Muscle of arm (tissue), 12 donors: Measurements from ENCODE around the gene PHF21A. TPM values are rescaled to one million over a fixed set of nuclear protein-coding genes. Genes with fewer than 3 reads are reported as not detected.
"Not testable (repeated sequence)": the region's sequence is repeated elsewhere in the genome, so short reads cannot be mapped to it uniquely, and the experiment has no call there.

Experiments used
- DNase-seq: peaks from one replicate; pipeline ENCODE4 v3.0.0-alpha.2; 2013
- polyA plus RNA-seq, 12 donors: library from polyadenylated mRNA; unstranded; fragments of 120-200 nt; gene quantifications; one replicate each; pipeline ENCODE4 v1.2.1, GENCODE V29; 2013; ENCODE audit not compliant: insufficient read length in 12 of 12

PHF21A gene
- polyA plus RNA-seq, 12 donors = 23.2 to 88.2 (median 36.6) TPM; not detected in 1

DNA sequence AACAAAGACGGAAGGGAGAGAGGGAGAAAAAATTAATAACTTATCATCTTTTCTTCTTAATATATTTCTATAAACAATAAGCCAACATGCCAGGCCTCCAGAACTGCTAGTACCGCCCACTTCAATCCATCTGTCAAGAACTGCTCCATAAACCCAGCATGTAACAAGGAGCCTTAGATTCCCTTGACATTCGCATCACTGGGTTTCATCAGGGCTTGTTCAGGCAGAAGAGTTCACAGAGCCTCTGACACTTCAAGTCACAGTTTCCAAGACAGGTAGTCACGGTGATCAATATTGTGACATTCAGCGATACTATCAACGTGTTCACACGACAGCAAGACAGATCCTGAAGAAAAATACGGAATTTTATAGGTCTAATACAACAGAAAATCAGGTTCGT lies 137.1 kb downstream of the PHF21A start:
- no peak for DNase-seq

DNA sequence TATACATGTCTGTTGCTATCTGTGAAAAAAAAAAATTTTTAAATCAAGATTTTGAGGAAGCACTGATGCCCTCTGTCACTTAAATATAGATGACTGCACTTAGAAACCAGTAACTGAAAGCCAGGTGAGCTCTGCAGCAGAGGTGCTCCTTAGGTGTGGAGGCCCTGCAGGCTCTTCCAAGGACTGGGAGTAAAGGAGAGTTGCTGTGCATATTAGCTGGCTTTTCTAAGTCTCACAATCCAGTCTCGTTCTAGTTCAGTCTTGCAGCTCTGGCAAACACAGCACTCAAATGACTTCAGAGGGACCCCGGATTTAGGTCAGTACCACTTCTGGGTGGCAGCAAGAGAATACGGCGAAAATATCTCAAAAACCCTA lies 137.8 kb downstream of the PHF21A start:
- DNase-seq = no peak

DNA sequence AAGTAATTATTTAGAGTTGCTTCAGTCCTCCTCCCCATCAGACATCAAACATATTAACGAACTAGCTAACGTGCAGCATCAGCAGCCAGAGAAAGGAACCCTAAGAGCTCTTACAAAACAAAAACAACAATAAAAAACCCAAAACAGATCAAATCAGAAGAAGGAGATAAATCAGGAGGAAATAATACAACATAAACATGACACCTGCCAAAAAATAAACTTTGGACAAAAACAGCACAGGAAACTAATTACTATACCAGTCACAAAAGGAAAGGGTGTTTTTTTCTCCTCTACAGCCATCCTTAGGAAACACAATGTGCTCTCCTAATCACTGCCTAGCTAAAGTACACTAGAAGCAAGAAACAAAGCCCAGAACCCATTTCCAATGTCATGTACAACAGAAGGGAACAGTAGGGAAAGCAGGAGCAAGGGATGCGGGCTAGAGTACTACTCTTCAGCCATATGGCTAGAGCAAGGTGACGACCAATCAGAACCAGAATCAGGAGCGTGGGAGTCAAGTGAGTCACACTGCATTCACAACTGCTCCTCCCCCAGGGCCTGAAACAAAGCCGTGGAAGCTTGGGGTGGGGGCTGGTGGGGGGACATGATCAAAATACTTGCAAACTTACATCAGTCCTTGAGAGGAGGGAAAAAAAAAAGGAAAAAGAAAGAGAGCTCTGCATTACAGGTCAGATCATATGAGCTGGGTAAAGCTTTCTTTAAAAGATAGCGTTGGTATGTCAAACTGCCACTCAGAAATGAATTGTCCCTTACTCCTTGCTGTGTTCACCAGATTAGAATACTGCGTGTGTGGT lies 138.4 kb downstream of the PHF21A start:
- no peak for DNase-seq

DNA sequence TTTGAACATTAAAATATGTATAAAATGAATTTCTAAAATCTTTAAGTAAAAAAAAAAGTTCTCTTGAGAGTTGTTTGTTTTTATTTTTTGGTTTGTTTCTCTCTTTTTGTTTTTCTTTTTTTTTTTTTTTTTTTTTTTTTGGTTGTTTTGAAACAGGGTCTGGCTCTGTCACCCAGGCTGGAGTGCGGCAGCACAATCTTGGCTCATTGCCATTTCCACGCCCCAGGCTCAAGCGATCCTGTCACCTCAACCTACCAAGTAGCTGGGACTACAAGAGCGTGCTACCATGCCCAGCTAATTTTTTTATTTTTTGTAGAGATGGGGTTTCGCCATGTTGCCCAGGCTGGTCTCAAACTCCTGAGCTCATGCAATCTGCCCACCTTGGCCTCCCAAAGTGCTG lies 139.4 kb downstream of the PHF21A start:
- DNase-seq = not testable (repeated sequence)

DNA sequence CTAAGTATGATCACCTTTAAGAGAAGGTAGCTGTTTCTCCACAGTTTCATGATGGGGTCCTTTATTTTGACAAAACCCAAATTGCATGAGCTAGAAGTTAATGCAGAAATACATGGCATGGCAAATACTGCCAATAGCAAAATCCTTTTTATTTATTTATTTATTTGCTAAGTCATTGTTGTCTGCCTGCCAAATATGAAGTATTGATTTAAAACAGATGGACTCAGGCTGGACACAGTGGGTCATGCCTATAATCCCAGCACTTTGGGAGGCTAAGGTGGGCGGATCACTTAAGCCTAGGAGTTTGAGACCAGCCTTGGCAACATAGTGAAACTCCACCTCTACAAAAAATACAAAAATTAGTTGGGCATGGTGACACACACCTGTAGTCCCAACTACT lies 146.4 kb downstream of the PHF21A start:
- no peak for DNase-seq

DNA sequence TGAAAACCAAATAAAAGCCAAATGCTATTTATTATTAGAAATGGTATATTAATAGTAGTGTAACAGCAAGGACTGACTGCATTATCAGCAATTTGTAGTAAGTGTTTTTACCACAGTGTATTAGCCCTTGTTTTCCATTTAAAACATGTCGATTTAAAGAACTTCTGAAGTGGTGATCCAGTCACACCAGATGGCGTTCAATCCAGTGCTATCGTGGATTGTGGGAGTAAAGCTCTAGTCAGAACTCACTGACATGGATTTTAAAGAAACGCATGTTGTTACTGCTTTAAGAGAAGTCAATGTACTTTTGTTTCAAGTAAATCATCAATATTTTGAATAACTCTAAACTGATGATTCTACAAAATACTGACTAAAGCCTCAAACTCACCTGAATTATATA lies 147.7 kb downstream of the PHF21A start:
- DNase-seq = no peak

DNA sequence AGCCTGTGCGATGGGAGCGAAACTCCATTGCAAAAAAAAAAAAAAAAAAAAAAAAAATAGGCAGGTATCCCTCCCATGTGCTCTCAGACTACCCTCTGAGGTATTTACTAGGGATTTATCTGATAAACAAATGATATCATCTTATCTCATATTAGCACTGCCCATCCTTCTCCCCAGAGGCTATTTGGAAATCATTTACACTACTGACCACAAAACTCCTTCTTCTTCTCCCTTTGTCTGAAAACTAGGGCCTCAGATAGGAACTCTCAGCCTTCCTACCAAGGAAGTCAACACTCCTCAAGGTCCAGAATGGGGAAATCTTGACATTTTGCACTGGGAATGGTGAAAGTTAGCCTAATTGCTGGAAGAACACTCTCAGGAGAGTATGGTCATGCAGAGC lies 152.4 kb downstream of the PHF21A start:
- DNase-seq = no peak

DNA sequence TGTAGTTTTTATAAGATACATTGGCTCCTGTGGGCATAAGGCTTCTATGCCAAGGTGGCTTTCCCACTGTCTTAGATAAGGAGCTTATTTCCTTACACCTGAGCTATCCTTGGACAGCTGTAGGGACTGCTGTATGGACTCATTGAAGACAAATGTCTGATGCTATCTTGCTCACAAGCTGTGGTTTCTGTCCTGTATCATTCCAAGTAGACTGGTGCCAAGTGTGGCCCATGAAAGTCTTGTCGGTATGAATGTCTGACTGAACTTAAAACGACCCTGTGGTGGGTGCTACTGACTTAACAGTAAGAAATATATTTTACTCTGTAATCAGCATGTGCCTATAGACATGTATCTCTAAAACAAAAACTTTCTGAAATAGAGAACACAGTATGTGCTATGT lies 153.7 kb downstream of the PHF21A start:
- DNase-seq = no peak

DNA sequence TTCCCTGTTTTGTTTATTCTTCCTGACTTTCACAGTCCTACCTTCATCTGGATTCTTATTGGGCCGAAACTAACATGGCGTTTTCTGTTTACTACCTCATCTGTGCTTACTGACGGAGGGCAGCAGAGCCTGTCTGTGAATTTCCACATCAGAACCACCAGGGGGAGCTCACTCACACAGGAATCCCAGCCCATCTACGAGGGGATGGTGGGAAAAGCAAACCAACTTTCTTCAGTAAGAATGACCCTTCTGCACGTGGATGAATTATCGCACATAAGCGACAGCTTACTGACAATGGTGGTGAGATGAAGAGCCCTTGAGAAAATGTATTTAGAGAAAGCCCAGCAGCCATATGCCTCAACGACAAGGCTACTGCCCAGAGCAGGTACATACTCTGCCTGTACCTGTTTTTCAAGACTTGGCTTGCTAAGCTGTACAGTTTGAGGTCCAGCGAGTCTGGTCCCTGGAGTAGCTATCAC lies 156.3 kb downstream of the PHF21A start:
- peak; percentile 84 for DNase-seq

DNA sequence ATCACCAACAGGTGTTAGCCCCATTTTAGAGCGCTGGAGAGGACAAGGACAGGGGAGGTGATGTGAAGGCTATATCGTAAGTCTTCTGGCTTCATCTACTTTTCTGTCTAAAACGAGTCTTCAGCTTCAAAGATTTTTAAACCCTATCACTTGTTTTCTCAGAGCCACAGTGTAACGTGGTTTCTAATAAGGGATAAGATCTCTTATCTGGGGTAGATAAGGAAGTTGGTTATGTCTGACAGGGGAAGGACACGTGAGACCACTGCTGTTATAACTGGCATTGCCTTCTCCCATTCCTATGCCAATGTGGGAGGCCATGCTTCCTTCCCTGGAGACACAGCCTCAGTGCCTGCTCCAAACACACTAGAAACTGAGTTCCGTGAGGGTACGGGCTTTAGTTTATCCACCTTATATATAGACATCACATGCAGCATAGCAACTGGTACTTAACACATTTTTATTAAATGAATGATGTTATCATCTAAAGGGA lies 159.5 kb downstream of the PHF21A start:
- DNase-seq = no peak

DNA sequence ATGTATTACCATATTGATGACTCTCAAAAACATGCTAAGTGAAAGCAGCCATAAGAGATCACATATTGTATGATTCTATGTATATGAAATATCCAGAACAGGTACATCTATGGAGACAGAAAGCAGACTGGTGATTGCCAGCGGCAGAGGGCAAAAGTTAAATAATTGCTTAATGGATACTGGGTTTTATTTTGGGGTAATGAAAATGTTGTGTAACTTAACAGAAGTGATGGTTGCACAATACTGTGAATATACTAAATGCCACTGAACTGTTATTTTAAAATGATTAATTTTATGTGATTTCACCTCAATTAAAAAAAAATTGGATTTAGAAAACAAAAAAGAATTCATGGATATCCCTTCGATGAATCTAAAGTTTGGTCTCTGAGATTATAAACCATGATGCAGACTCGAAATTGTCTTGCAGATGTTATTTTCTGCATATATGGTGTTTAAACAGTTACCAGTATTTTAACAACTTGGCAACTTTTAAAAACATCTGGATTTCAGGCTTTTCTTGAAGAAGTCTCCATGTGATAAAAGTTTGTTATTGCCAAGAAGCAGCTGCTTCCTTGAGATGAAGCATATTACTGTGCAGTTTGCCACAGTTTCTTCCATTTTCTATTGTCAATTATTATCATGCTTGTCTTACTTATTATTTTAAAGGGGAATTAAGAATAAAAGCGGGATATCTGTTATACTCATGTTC lies 160.7 kb downstream of the PHF21A start:
- peak; percentile 47 for DNase-seq

DNA sequence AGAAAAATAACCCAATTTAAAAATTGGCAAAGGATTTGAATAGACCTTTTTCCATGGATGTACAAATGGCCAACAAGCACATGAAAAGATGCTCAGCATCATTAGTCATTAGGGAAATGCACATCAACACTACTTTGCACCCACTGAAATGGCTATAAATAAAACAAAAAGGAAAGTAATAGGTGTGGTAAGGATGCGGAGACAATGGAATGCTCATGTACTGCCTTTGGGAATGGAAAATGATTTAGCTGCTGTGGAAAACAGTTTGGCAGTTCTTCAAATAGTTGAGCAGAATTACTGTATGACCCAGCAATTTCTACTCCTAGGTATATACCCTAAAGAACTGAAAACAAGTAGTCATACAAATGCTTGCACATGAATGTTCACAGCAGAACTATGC lies 161.4 kb downstream of the PHF21A start:
- no peak for DNase-seq

DNA sequence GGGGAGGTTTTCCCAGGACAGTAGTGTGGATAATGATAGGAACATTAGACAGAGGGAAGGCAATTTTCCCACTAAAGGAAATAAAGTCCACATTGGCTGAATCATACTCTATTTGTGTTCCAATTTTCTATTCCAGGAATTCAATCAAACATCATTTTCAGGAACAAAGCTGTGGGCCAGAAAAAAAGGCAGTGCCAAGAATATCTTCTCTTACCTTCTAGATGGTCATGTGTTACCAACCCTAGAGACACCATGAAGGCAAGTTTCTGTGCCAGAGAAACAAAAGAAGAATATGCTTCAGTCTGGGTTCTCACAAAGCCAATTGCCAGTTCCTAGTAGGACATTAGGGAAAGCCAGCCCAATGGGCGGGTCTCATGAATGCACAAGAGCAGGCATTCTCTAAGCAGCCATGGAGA lies 171.3 kb downstream of the PHF21A start:
- DNase-seq = no peak

DNA sequence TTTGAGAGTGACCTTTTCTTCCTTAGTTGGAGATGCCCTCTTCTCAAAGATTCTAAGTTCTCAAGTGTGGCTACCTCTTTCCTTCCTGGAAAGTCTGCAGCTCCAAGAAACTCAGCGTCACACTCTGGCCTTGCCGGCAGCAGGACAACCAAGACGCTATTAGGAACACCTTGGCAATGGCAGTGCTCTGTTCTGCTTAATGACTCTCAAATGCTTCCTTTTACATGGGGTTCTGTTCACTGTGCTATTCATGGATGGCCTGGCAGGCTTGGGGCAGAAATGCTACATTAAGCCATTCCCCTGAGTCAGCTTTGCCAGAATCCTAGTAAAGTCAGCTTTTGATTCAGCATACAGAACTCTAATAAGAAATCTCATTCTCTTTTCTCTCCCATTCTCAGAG lies 172.9 kb downstream of the PHF21A start:
- DNase-seq = no peak

DNA sequence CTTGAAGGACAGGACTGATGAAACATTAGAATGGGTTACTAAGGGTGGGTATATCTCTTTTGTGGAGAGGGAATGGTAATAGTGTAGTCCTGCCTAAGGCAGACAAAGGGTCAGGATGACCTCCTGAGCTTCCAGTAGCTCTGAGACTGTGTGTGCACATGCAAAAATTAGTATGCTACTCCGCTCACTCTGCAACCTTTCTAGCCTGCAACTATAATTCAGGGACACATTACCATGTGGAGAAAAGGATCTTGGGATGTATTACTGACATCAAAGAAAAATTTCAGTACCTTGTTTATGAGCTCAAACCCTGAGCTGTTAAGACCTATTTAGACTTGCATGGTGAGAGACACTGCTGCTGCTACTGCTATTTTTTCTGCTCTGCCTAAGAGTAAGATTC lies 173.4 kb downstream of the PHF21A start:
- DNase-seq = no peak

DNA sequence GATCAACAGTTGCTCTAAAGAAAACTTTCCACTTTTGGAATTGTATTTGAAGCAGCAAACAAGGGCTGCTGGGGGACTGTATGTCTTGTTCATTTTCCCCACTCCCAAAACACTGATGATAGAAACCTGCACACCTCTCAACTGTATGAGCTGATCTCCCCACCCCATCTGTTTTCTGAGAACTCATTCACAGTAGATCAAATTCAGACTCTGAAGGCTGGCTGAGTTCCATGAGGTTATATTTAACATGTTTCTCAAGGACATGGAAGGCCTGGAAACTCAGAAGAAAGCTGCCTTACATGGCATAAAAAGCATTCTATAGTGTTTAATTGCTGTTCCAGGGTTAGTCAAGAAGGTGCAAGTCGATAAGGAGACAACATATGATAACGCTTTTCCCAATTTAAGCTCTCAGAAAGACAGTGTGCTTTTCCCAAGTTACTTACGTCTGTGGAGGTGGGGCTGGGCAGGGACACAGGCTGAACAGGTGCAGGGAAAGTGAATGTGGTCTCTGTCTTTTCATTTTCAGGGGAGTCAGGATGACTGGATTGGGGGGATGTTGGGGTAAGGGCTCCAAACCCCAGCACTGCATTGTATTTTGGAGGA lies 175.8 kb downstream of the PHF21A start:
- no peak for DNase-seq

DNA sequence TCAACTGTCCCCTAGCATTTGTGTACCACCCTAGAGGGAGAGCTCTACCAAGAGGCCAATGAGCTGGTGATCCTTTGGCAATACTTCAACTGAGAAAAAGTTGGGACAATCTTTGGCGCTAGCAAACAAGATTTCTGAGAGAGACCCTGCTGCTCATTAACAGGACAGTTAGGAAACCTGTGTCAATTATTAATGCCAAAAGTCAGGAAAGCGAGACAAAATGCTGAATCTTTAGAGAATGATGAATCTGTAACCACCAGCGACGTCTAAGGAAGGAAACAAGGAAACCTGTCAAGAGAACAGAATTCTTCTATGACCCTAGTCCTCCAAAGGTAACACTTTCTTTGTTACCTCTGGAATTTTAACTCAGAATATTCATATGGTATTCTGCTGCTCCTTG lies 178.9 kb downstream of the PHF21A start:
- no peak for DNase-seq

DNA sequence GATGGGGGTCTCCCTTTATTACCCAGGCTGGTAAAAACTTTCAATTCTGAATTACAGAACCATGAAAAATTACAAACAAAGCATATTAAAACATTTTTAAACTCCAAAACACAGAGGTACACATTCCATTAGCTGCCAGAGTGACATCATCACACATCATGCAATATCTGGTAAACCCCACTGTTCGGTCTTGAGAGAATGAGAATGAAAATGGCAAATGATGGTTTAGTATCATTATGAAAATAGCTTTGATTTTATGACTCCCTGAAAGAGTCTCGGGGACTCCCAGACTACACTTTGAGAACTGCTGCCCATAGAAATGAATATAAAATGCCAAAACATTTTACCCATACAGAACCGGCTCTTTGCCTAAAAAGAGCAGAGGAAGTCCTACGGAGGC lies 180.0 kb downstream of the PHF21A start:
- no peak for DNase-seq

DNA sequence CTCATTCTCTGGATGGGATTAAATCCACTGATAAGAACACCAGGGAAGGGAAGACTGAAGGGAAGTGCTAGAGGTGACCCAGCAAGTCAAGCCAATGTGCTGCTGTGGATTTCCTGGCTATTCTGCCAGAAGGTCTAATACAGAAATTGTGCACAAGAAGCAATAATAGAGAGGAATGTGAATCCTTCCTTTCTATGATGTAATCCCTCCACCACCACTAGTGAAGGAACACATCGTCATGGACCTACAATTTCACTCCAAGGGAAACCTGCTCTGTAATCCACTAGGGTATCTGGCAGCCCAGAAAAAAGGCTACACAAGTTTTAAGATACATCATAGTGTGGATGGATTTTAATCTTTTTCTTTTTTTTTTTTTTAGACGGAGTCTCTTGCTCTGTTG lies 181.4 kb downstream of the PHF21A start:
- no peak for DNase-seq

DNA sequence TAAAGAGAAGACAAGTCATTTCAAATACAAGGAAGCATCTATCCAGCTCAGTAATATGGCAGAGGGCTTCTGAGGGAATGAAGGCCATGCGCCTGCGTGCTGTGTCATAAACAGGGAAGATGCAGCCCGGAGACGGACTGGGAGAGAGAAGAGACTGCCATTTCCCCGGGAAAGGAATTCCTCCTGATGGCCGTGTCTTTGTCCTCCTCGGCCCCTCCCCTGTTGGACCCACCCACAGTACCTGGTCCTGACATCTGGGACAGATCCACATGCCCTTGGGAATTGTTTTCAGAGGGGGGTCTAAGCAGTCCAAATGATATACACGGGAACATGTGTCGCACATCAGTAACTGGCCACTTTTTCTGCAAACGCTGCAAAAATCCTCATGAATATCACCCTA lies 183.3 kb downstream of the PHF21A start:
- no peak for DNase-seq

DNA sequence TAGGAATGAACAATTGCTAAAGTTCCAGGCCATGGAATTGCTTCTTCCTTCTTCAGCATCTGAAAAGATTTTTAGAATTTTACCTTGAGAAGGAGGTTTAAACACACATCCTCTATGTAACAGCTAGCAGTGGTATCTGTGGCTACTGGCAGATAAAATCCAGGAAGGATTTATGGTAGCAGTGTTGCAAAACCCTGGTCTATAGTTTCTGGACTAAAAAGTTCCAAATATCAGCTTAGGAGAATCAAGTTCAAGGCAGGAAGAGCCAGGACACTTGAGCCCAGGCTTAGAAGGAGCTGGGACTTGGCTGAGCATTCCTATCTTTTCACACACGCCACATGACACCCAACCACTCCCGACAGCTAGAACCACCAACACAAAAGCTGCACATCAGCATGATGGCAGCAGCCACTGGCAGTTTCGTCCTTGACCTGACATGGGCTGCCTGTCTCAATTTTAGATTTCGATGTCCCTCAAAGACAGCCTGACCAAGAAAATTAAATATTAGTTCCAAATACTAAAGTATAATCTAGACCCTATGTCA lies 184.7 kb downstream of the PHF21A start:
- DNase-seq = no peak

DNA sequence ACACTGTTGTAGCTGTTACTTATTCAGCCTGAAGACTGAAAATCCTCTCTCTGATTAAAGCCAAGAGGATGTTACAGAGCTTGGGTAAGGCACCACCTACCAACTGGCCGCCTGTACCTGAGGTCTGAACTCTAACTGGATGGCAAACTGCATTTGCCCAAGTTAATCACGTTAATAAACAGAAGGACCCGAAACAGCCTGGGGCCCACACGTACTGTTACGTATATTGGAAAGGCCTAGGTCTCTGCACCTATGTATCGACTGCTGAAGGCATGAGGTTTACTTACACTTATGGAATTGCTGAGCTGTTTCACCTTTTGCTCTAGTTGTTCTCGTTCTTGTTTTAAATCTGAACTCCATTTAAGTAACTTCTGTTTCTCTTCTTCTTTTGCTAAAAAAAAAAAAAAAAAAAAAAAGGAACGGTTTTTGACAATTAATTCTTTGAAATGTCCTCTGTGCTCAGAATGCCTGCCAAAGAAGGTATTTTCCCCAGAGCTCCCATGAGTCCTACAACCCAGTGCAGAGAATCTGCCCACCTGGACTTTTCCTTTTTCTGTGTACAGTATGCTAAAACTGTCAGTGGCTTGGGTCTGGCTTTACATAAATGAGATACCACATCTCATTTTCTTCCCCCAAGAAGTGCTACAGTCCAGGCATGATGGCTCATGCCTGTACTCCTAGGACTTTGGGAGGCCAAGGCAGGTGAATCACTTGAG lies 185.7 kb downstream of the PHF21A start:
- no peak for DNase-seq
